Erythroblast (primary cell): ENCODE measurements around the gene RCC1.

Source experiments
- GATA1 ChIP-seq: IDR thresholded peaks from 2 replicates; pipeline ENCODE4 v1.6.1; 2011; ENCODE audit warnings: low read depth, mild to moderate bottlenecking, control low read depth, low read length, moderate library complexity
- POLR2A ChIP-seq: IDR thresholded peaks from 2 replicates; pipeline ENCODE4 v1.6.1; 2011; ENCODE audit warnings: mild to moderate bottlenecking, low read length

DNA sequence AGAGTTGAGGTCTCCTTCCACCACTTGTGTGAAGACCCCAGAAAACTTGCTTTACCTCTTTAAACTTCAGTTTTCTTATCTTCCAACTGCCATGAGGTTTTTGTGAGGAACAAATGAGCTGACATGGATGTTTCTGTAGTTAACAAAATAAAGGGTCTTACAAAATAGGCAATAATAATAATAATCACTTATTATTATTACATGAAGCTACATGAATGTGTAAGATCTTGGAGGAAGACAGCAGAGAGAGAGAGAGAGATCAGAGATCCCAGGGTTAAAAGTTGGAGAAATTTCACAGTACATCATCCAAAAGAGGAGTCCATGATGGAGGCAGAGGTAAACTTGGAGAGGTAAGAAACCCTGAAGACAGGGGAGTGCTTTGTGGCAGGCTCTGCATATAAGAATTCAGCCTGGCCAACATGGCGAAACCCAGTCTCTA lies 10.7 kb downstream of the RCC1 start:
- TF ChIP-seq POLR2A: no peak
- TF ChIP-seq GATA1: no peak
